Neural progenitor cell (in vitro differentiated cells): ENCODE results near the gene ZBTB46.

Experiments used
- EZH2 ChIP-seq: fragments of 200-600 bp; sonication (generic); IDR thresholded peaks from 2 replicates; pipeline ENCODE4 v1.6.1; 2017; ENCODE audit warnings: antibody characterized with exemption, mild to moderate bottlenecking, moderate library complexity
- EZH2phosphoT487 ChIP-seq: fragments of 200-600 bp; sonication (generic); IDR thresholded peaks from 2 replicates; pipeline ENCODE4 v1.6.1; 2017; ENCODE audit warnings: antibody characterized with exemption
- TF ChIP-seq, protein P1 (sequence below): fragments of 200-600 bp; sonication (generic); IDR thresholded peaks from 2 replicates; pipeline ENCODE4 v1.5.1; 2017; ENCODE audit warnings: antibody characterized with exemption, mild to moderate bottlenecking

DNA sequence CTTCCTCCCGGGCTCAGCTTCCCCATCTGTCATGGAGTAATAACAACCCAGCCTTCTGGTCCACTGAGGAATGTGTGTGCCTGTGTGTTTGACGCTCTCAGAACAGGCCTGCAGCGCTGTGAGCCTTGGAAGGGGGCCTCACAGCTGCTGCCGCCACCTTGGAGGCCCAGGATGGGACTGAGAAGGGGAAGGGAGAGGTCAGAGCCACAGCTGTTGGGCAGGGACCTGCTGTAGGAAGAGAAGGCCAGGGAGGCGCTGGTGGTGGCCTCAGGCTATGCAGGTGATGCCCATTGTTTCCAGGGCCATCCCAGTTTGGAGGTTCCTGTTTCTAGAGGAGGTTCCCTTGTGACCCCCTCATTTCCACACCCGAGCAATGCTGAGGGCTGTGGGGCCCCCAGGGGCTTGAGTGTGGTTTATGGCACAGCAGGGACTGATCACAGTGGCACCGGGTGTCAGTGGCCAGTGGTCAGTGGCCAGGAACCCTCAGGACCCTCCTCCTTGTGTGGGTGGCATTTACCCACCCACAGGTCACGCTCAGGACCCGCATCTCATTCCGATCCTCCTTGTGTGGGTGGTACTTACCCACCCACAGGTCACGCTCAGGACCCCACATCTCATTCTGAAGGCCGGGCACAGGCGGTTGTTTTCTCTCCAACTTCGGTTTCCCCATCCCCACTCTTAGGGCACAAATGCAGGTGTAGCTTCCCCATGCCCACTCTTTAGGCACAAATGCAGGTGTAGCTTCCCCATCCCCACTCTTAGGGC lies 48.0 kb upstream of the ZBTB46 start:
- TF ChIP-seq EZH2phosphoT487 (no peak), EZH2 (no peak)
- TF ChIP-seq, protein P1, sequence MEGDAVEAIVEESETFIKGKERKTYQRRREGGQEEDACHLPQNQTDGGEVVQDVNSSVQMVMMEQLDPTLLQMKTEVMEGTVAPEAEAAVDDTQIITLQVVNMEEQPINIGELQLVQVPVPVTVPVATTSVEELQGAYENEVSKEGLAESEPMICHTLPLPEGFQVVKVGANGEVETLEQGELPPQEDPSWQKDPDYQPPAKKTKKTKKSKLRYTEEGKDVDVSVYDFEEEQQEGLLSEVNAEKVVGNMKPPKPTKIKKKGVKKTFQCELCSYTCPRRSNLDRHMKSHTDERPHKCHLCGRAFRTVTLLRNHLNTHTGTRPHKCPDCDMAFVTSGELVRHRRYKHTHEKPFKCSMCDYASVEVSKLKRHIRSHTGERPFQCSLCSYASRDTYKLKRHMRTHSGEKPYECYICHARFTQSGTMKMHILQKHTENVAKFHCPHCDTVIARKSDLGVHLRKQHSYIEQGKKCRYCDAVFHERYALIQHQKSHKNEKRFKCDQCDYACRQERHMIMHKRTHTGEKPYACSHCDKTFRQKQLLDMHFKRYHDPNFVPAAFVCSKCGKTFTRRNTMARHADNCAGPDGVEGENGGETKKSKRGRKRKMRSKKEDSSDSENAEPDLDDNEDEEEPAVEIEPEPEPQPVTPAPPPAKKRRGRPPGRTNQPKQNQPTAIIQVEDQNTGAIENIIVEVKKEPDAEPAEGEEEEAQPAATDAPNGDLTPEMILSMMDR, result no peak
